ENCODE results near the gene CSNK1D. TPM values are rescaled to one million over a fixed set of nuclear protein-coding genes. Genes with fewer than 3 reads are reported as not detected.

CSNK1D gene
- total RNA-seq (2022; extraction: Qiagen RNA extraction; ENCODE audit: low read depth) = 163 to 231 TPM (median 218 TPM) in 5 replicates

GRCh38 chr17:82273327-82274133 lies at the start of gene CSNK1D:
Gene CSNK1D (minus strand): TSS chr17:82273700. CDS start chr17:82273381, 319 bp downstream.

GRCh38 chr17:82317394-82318168 lies 44.1 kb upstream of the CSNK1D start, which contains the start of gene CD7:
Gene CD7 (minus strand): TSS chr17:82317608. CDS start chr17:82317495, 113 bp downstream.

GRCh38 chr17:82228842-82229697 lies 44.4 kb downstream of the CSNK1D start, which contains the start of gene SLC16A3:
Gene SLC16A3 (plus strand): TSS chr17:82229042. CDS start chr17:82236009, 6,967 bp downstream.

GRCh38 chr17:82212331-82213250 lies 60.9 kb downstream of the CSNK1D start, which contains the start of gene CCDC57:
Gene CCDC57 (minus strand): TSS chr17:82212842. CDS start chr17:82201944, 10,898 bp downstream.

Other genes with a start within 250 kb of the CSNK1D start
- 21.9 to 40.8 TPM (median 38.8 TPM) in 5 replicates for gene RAC3, start 242.0 kb downstream of the CSNK1D start, total RNA-seq (2022; extraction: Qiagen RNA extraction; ENCODE audit: low read depth)
- gene DCXR, start 236.0 kb downstream of the CSNK1D start, total RNA-seq (2022; extraction: Qiagen RNA extraction; ENCODE audit: low read depth) = 57.4 to 102 TPM (median 94.1 TPM) in 5 replicates
- gene RFNG, start 221.9 kb downstream of the CSNK1D start, total RNA-seq (2022; extraction: Qiagen RNA extraction; ENCODE audit: low read depth) = 13.5 to 28.2 TPM (median 22.6 TPM) in 5 replicates
- gene GPS1, start 221.8 kb downstream of the CSNK1D start, total RNA-seq (2022; extraction: Qiagen RNA extraction; ENCODE audit: low read depth) = 77.3 to 147 TPM (median 138 TPM) in 5 replicates
- gene DUS1L, start 207.9 kb downstream of the CSNK1D start, total RNA-seq (2022; extraction: Qiagen RNA extraction; ENCODE audit: low read depth) = 66.4 to 156 TPM (median 150 TPM) in 5 replicates
- 63.0 to 155 TPM (median 144 TPM) in 5 replicates for gene FASN, start 175.5 kb downstream of the CSNK1D start, total RNA-seq (2022; extraction: Qiagen RNA extraction; ENCODE audit: low read depth)
- 15.5 to 28.9 TPM (median 27.5 TPM) in 5 replicates for gene CCDC57, start 60.9 kb downstream of the CSNK1D start, total RNA-seq (2022; extraction: Qiagen RNA extraction; ENCODE audit: low read depth)
- gene SLC16A3, start 44.7 kb downstream of the CSNK1D start, total RNA-seq (2022; extraction: Qiagen RNA extraction; ENCODE audit: low read depth) = 65.3 to 167 TPM (median 146 TPM) in 5 replicates
- 0.11 TPM in 1 of 5 replicates, not detected in the others for gene CD7, start 43.9 kb upstream of the CSNK1D start, total RNA-seq (2022; extraction: Qiagen RNA extraction; ENCODE audit: low read depth)
- 1.4 to 4.2 TPM (median 1.8 TPM) in 5 replicates for gene SECTM1, start 60.1 kb upstream of the CSNK1D start, total RNA-seq (2022; extraction: Qiagen RNA extraction; ENCODE audit: low read depth)
- gene TEX19, start 85.5 kb upstream of the CSNK1D start, total RNA-seq (2022; extraction: Qiagen RNA extraction; ENCODE audit: low read depth) = 0.34 to 0.83 TPM (median 0.43 TPM) in 5 replicates
- not detected in 5 replicates for gene UTS2R, start 98.1 kb upstream of the CSNK1D start, total RNA-seq (2022; extraction: Qiagen RNA extraction; ENCODE audit: low read depth)
- gene HEXD, start 144.6 kb upstream of the CSNK1D start, total RNA-seq (2022; extraction: Qiagen RNA extraction; ENCODE audit: low read depth) = 9.1 to 16.3 TPM (median 13.9 TPM) in 5 replicates
- 13.4 to 25.8 TPM (median 23.9 TPM) in 5 replicates for gene OGFOD3, start 144.9 kb upstream of the CSNK1D start, total RNA-seq (2022; extraction: Qiagen RNA extraction; ENCODE audit: low read depth)
- gene CYBC1, start 177.1 kb upstream of the CSNK1D start, total RNA-seq (2022; extraction: Qiagen RNA extraction; ENCODE audit: low read depth) = 44.2 to 66.5 TPM (median 56.5 TPM) in 5 replicates
- 45.5 to 57.0 TPM (median 48.6 TPM) in 5 replicates for gene NARF, start 185.0 kb upstream of the CSNK1D start, total RNA-seq (2022; extraction: Qiagen RNA extraction; ENCODE audit: low read depth)
- 44.3 to 63.1 TPM (median 54.7 TPM) in 5 replicates for gene FOXK2, start 246.0 kb upstream of the CSNK1D start, total RNA-seq (2022; extraction: Qiagen RNA extraction; ENCODE audit: low read depth)